ENCODE measurements around the gene PPP3R1.

DNA sequence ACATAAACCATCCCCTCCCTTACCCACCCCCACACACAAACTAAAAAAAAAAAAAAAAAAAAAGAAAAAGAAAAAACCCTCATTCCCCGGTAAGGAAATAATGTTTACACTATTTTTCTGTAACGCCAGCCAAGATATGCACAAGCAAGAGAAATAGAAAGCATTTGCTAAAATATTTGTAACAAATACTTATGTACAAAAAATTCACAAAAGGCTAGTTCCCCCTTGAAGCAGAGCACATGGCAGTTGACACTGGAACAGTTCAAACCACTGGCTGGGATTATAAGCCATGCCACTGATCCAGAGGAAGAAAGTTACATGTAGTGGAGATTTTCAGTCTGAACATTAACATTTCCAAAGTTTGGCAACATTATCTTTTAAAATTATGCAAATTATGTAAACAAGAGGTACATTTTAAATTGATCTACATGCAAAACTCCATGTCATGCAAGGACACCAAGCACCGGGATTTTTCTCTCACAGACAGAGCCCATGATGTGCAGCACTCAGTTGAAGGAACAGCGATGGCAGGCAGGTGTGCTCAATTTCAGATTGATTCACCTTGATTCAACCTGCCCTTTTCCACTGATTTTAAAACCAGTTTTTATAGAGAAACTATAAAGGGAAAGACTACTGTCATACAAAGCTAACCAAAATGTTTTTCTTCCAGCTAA lies 73.2 kb downstream of the PPP3R1 start:
- TF ChIP-seq, protein P1, sequence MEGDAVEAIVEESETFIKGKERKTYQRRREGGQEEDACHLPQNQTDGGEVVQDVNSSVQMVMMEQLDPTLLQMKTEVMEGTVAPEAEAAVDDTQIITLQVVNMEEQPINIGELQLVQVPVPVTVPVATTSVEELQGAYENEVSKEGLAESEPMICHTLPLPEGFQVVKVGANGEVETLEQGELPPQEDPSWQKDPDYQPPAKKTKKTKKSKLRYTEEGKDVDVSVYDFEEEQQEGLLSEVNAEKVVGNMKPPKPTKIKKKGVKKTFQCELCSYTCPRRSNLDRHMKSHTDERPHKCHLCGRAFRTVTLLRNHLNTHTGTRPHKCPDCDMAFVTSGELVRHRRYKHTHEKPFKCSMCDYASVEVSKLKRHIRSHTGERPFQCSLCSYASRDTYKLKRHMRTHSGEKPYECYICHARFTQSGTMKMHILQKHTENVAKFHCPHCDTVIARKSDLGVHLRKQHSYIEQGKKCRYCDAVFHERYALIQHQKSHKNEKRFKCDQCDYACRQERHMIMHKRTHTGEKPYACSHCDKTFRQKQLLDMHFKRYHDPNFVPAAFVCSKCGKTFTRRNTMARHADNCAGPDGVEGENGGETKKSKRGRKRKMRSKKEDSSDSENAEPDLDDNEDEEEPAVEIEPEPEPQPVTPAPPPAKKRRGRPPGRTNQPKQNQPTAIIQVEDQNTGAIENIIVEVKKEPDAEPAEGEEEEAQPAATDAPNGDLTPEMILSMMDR (IDR thresholded peaks at IDR 0.05 in 4 of 5, conservative IDR thresholded peaks at IDR 0.05 in 1 of 5) = no peak
- TF ChIP-seq POLR2A (IDR thresholded peaks at IDR 0.05) = no peak
